ENCODE measurements around the gene TAF5L.
"Not testable (repeated sequence)": the region's sequence is repeated elsewhere in the genome, so short reads cannot be mapped to it uniquely, and the experiment has no call there.

TAF5L gene

DNA sequence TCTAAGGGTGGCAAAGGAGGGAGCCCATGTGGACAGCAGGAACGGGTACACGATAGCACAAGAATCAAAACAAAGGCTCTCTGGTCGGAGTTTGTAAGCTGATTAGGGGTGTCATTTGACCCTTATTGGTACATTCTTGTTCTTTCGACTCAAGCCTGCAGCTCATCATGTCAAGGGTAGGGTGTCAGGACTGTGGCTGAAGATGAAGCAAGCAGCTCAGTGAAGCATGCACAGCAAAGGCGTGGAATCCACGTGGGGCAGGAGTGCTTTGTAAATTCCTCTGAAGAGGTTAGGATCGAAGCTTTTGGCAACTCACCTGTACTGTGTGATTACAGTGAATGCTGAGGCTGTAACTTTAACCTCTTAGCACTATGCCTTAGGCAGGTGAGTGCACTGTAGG is 62.7 kb downstream of the TAF5L start:
- no peak for DNase-seq

DNA sequence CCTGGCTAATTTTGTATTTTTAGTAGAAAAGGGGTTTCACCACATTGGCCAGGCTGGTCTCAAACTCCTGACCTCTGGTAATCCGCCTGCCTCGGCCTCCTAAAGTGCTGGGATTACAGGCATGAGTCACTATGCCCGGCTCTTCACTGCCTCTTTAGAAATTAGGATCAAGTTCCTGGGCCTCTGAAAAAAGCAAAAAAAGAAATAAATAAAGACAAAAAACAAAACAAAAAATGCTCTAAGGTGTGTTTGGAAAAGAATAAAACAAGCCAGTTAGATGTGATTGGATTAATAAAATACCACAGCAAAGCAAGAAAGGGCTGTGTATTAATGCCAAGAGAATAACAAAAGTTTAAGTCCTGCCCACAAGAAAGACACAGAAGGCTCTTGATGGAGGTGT is 63.2 kb downstream of the TAF5L start:
- DNase-seq = no peak

DNA sequence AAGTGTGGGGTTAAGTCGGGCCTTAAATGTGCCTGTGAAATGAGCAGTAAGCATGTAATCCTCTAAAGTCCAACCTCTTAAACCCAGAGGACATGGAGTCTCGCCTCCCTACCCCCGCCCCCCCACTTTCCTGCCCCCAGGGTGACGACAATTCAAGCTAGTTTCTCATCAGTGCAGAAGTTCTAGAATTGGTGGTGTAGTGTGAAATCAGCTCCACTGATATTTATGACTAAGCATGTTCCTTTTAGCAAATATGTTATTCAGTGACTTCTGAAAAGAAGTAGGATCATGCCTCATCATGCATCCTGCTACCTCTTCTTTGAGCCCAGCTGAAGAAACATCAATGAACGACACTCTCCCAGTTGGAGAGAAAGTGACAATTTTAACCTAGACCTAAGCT is 64.8 kb downstream of the TAF5L start:
- no peak for DNase-seq

DNA sequence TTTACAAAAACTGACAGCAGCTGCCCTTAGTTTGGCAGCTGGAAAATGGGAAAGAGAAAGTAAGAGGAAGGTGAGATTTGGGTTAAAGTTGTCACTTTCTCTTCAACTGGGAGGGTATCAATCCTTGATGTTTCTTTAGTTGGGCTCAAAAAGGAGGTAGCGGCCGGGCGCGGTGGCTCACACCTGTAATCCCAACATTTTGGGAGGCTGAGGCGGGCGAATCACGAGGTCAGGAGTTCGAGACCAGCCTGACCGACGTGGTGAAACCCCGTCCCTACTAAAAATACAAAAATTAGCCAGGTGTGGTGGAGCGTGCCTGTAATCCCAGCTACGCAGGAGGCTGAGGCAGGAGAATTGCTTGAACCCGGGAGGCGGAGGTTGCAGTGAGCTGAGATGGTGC is 65.8 kb downstream of the TAF5L start:
- DNase-seq = not testable (repeated sequence)

DNA sequence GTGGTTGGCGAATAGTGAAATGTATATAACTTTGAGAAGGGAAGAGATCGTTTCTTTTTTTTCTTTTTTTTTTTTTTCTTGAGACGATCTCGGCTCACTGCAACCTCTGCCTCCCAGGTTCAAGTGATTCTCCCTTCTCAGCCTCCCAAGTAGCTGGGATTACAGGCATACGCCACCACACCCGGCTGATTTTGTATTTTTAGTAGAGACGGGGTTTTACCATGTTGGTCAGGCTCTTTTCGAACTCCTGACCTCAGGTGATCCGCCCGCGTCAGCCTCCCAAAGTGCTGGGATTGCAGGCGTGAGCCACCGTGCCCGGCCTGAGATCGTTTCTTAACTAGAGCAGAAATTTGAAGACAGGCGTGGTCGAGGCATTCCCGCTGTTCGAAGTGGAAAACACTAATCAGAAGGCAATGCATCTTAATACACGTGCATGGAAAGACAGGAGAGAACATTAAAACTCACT is 66.6 kb downstream of the TAF5L start:
- DNase-seq = not testable (repeated sequence)

DNA sequence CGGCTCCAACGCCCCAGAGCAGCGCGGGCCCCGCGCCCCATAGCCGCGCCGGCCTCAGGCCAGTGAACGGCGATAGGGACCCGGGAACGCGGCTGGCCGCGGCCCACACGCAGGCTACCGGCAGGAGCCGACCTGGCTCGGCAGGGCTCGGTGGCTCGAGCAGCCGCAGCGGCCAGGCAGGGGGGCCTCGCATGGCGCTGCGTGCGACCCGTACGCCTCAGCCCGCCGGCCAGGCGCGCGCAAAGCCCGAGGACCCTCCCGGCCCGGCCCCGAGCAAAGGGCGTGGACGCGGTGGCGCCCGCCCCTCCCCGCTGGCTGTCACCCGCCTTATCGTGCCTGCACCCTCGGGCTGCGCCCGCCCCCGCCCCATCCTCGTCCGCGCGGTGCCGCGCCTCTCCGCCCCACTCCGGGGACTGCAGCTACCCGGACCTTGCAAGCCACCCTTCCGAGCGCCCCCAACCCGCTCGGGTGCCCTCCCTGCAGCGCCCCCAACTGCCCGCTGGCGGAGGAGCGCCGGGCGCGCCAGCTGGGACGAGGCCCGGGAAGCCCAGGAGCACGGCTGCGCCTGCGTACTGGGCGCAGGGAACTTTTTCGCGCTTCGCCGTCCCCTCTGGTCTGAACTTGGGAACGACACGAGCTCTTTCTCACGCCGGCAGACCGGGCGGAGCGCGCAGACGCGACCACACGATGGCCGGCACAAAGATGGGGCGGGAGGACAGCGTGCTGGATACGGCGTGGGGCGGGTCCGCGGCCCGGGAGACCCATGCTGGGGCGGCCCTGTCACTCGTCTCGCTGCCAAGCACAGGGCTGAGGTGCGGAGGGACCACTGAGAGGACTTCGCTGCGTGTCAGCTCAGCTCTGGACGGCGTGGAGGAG is 67.2 kb downstream of the TAF5L start, which contains the start of gene ABCB10:
TSS of gene ABCB10 (minus strand) at position 248 of the 876 bp plus-strand sequence. CDS start at position 193, 55 bp downstream.
- peak; percentile 92 to 95 for DNase-seq

DNA sequence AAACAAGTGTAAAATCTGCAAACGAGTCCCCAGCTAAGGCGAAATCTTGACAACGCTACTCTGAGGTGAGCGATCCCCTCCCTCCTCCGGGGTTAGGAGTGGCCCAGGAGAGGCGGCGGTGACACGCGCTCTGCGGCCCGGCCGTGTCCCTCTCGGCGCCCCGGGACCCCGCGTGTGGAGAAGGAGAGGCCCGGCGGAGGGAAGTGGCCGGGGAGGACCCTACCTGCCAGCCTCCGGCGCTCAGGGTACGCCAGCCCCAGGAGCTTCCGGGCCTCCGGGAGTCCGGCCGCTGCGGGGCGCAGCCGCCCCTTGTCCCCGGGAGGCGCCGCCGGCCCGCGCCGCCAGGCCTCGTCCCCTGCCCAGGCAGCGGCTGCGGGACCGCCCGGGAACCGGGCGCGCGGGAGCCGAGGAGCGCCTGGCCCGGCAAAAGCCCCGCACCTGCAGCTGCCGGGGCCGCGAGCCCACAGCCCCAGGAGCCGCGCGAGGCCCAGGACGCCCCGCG is 68.0 kb downstream of the TAF5L start:
- DNase-seq = peak; percentile 33 to 38

DNA sequence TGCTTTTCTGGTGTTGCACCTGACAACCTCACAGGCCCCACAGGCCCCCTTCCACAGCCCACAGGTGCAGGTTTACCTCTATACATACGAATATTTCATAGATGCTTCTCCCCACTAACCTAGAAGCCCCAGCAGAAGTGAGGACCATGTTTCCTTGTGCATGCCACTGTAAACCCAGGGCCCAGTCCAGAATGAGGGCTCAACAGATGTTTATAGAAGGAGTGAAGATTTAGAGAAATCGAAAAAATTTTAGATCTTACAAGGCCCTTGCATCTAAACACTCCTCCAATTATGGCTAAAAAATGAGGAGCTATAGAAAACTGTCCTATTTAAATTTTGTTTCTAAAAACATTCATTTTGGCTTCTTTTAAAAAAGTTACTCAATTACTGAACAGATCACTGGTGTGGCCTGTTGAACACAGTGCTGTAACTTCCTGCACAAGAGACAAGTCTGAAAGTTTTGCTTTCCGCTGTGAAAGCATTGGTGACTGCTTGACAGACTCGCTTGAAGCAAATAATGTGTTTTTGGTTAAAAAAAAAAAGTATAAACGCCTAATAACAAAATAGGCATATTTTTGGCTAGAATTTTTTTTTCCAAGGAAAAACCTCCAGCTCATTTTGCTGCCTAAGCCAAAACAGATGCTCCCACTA is 68.6 kb downstream of the TAF5L start:
- DNase-seq = no peak

DNA sequence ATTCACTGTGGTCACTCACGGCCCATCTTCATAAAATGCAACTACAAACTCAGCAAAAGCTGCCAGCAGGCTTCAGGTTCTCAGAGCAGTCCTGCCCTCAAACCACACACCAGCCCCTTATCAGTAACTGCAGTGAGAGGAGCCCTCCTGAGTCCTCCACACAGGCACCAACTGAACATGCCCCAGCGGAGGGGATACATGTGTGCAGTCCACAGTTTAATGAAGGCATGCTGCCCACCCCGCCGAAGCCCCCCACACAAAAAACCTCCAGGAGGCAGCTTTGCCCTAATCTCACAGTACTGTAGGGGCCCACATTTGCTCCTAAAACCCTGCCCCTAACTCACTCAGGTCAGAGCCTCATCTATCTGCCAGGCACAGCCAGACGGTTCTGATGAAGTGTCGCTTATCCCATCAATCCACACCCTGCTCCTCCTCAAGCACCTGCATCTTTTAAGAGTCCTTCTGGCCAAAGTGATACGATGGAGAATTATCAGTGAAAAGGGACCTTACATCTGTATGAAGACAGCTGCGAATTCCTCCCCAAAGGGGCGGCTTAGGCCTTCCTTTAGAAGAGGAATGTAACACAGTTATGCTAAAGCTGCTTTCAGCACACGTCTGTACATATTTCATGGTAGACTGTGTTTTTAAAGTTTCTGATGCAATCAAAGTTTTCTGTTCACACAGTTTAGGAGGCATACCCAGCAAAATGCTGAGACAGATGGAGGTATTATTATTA is 70.9 kb downstream of the TAF5L start:
- DNase-seq = no peak

DNA sequence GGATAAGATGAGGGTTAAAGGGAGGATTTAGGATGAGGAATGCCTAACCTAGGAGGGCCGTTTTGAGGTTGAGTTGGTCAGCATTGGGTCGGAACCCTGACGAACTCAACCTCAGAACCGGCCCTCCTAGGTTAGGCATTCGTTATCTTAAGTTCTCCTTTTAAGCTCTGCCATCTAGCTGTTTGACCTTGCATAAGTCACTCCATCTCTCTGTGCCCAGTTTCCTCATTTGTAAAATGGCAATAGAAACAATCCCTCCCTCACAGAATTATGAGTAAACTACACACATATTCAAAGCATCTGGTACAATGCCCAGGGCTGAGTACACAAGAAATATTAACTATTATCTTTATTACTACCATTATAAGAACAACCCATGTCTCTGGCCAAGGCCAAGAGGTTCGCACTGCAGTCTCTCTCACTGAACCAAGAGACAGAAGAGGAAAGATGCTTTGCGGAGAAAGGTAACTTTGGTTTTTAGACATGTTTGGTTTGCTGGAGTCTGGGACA is 72.2 kb downstream of the TAF5L start:
- no peak for DNase-seq

DNA sequence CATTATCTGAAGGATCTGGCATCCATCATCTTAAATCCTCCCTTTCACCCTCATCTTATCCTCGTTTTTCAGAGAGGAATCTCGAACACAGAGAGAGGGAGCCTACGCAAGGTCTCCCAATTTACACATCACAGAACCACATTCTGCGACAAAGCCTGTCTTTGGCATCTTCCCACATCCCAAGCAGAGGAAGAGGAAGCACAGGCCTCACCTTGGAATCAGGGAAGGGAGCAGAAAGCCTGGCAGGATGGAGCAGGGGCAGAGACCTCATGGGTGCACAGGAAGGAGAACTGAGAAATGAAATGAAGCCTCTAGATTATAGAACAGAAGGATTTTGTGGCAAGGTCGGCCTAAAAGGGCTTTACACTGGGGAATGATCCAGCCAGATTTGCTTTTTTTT is 73.2 kb downstream of the TAF5L start:
- DNase-seq = no peak

DNA sequence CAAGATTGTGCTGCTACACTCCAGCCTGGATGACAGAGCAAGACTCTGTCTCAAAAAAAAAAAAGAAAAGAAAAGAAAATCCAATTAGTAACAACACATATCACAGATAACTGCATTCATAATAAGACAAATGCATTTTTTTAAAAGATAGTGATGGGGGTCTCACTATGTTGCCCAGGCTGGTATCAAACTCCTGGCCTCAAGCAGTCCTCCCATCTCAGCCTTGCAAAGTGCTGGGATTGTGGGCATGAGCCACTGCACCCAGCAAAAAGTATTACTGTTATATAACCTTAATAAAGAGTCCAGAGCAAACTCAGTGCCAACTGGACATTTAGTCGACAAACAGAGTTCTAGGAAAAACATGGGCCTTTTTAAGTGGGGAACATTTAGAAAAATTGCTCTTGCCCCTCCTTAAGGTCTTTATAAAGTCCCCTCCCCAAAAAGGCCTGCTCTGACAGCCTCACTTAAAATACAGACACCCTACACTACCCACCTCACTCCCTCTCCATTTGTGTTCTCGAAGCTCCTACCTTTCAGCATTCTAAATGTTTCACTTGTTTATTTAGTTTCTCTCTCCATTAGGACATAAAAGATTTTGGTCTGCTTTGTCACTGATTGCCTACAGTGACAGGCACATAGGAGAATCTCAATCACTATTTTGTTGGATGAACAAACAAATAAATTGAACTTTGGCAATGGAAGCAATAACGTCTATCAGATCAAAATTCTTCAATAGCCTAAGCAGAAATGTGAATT is 74.9 kb downstream of the TAF5L start:
- DNase-seq = no peak

DNA sequence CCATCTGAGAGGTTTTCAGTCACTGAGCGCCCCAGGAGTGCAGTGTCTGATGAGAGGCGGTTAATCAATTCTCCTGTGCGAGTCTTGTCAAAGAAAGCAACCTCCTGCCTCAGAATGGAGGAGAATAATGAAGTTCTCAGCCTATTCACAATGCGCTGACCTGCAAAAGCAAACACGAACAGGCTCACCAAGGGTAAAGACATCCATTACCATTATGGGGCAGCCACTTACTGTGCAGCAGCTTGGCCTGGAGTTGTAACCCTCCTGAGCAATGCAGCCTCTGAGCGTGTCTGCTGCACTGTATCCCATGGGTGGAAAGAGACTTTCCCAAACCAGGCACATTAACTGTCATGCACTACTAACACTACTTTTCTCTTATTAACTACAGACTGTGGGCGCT is 78.4 kb downstream of the TAF5L start:
- no peak for DNase-seq

DNA sequence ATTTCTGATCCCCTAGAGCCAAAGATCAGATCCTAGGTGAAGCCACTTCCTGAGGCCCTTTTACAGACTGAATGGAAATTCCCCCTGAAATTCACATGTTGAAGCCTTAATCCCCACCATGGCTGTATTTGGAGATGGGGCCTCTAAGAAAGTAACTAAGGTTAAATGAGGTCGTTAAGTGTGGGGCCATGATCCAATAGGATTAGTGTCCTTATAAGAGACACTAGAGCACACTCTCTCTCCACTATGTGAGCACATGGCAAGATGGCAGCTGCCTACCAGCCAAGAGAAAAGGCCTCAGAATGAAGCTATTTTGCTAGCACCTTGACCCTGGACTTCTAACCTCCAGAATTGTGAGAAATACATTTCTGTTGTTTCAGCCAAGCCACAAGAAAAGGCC is 81.3 kb downstream of the TAF5L start:
- DNase-seq = no peak

Data from hippocampal formation (tissue), 2 donors.